Activated naive CD8-positive, alpha-beta T cell treated with anti-CD3 and anti-CD28 coated beads, Interleukin-2, amount 50 U/mL, for 24 hours (primary cell): ENCODE measurements around the gene ST6GALNAC2.
"Not testable (repeated sequence)": the region's sequence is repeated elsewhere in the genome, so short reads cannot be mapped to it uniquely, and the experiment has no call there.

Experiments
- ATAC-seq: fragments of 150-1000 bp; cut with Tn5 transposase; one replicate; pipeline ENCODE4 v1.10.0; 2021
- DNase-seq: peaks from one replicate; pipeline ENCODE4 v3.0.0; 2021
- H3K27ac Mint-ChIP-seq: one replicate; pipeline ENCODE4 v1.8.0; 2021; ENCODE audit warnings: mild to moderate bottlenecking, mixed read lengths
- H3K27me3 Mint-ChIP-seq: one replicate; pipeline ENCODE4 v1.8.0; 2021; ENCODE audit warnings: mixed read lengths
- H3K36me3 Mint-ChIP-seq: one replicate; pipeline ENCODE4 v1.8.0; 2021; ENCODE audit warnings: low read depth, mixed read lengths
- H3K4me1 Mint-ChIP-seq: one replicate; pipeline ENCODE4 v1.8.0; 2021; ENCODE audit warnings: mixed read lengths
- H3K4me3 Mint-ChIP-seq: one replicate; pipeline ENCODE4 v1.8.0; 2021; ENCODE audit warnings: mild to moderate bottlenecking, moderate library complexity, mixed read lengths
- H3K9me3 Mint-ChIP-seq: one replicate; pipeline ENCODE4 v1.8.0; 2021; ENCODE audit warnings: mixed read lengths

Gene ST6GALNAC2

GRCh38 chr17:76538941-76539570 lies 46.6 kb downstream of the ST6GALNAC2 start:
- H3K27ac Mint-ChIP-seq, result no peak overlapping the region
- ATAC-seq (no peak), DNase-seq (no peak)
- H3K4me3 Mint-ChIP-seq, result peak overlapping the region; percentile 30
- no peaks in the 10 kb centered on the region for H3K4me1 Mint-ChIP-seq
- H3K27me3 Mint-ChIP-seq, result peaks cover 28% of the 10 kb centered on the region
- no peaks in the 10 kb centered on the region for H3K36me3 Mint-ChIP-seq
- H3K9me3 Mint-ChIP-seq, result no peaks in the 10 kb centered on the region

- no peaks in the 10 kb centered on the region for H3K36me3 Mint-ChIP-seq
- H3K4me1 Mint-ChIP-seq, result no peaks in the 10 kb centered on the region
- no peak overlapping the region for H3K27ac Mint-ChIP-seq
- ATAC-seq, result no peak
- no peaks in the 10 kb centered on the region for H3K9me3 Mint-ChIP-seq
- no peak for DNase-seq
- peaks cover 25% of the 10 kb centered on the region for H3K27me3 Mint-ChIP-seq
- H3K4me3 Mint-ChIP-seq, result peak overlapping the region; percentile 30
Measured at GRCh38 chr17:76538281-76538931, 47.3 kb downstream of the ST6GALNAC2 start.

- Mint-ChIP-seq H3K27me3 (peaks cover 25% of the 10 kb centered on the region), H3K4me3 (peak within 1 kb of the TSS; percentile 30)
- no peak for ATAC-seq
Measured at GRCh38 chr17:76537578-76538280, 47.9 kb downstream of the ST6GALNAC2 start, which contains the start of gene CYGB. Gene CYGB, minus strand, starts transcription at chr17:76537709. Its CDS starts 167 bp downstream, at chr17:76537542.

GRCh38 chr17:76537288-76537577 lies 48.4 kb downstream of the ST6GALNAC2 start:
- H3K27ac Mint-ChIP-seq, result no peak overlapping the region
- H3K36me3 Mint-ChIP-seq, result no peaks in the 10 kb centered on the region
- ATAC-seq (no peak), DNase-seq (no peak)
- H3K27me3 Mint-ChIP-seq, result peaks cover 21% of the 10 kb centered on the region
- H3K9me3 Mint-ChIP-seq, result no peaks in the 10 kb centered on the region
- H3K4me1 Mint-ChIP-seq, result no peaks in the 10 kb centered on the region
- no peak overlapping the region for H3K4me3 Mint-ChIP-seq

More at GRCh38 chr17:76537578-76538280, 47.9 kb downstream of the ST6GALNAC2 start, which contains the start of gene CYGB:
- Mint-ChIP-seq H3K27ac (no peak within 1 kb of the TSS), H3K4me1 (no peaks in the 10 kb centered on the region), H3K36me3 (no peaks in the 10 kb centered on the region), H3K9me3 (no peaks in the 10 kb centered on the region)
- DNase-seq, result no peak

- no peaks in the 10 kb centered on the region for H3K36me3 Mint-ChIP-seq
- no peak for DNase-seq
- no peak for ATAC-seq
- H3K27ac Mint-ChIP-seq, result no peak overlapping the region
- H3K9me3 Mint-ChIP-seq, result no peaks in the 10 kb centered on the region
- peaks cover 21% of the 10 kb centered on the region for H3K27me3 Mint-ChIP-seq
- H3K4me3 Mint-ChIP-seq, result no peak overlapping the region
- peaks cover 3% of the 10 kb centered on the region for H3K4me1 Mint-ChIP-seq
Measured at GRCh38 chr17:76536511-76537287, 49.0 kb downstream of the ST6GALNAC2 start.

- Mint-ChIP-seq H3K36me3 (no peaks in the 10 kb centered on the region), H3K9me3 (no peaks in the 10 kb centered on the region), H3K4me3 (no peak overlapping the region), H3K27me3 (peaks cover 20% of the 10 kb centered on the region), H3K27ac (no peak overlapping the region), H3K4me1 (peaks cover 3% of the 10 kb centered on the region)
- no peak for DNase-seq
- no peak for ATAC-seq
Measured at GRCh38 chr17:76535788-76536510, 49.7 kb downstream of the ST6GALNAC2 start.

- Mint-ChIP-seq H3K27ac (no peak overlapping the region), H3K4me3 (no peak overlapping the region), H3K9me3 (no peaks in the 10 kb centered on the region), H3K4me1 (peaks cover 6% of the 10 kb centered on the region), H3K36me3 (no peaks in the 10 kb centered on the region), H3K27me3 (peaks cover 20% of the 10 kb centered on the region)
- no peak for DNase-seq
- ATAC-seq, result no peak
Measured at GRCh38 chr17:76534831-76535732, 50.6 kb downstream of the ST6GALNAC2 start.

GRCh38 chr17:76533640-76534359 lies 51.9 kb downstream of the ST6GALNAC2 start:
- not testable (repeated sequence) for H3K27ac Mint-ChIP-seq, H3K4me3 Mint-ChIP-seq, DNase-seq, H3K36me3 Mint-ChIP-seq, H3K9me3 Mint-ChIP-seq, ATAC-seq
- Mint-ChIP-seq H3K4me1 (peaks cover 13% of the 10 kb centered on the region), H3K27me3 (peaks cover 11% of the 10 kb centered on the region)

- Mint-ChIP-seq H3K4me1 (peaks cover 24% of the 10 kb centered on the region), H3K27ac (no peak overlapping the region), H3K9me3 (no peaks in the 10 kb centered on the region), H3K36me3 (no peaks in the 10 kb centered on the region), H3K27me3 (peaks cover 5% of the 10 kb centered on the region), H3K4me3 (no peak overlapping the region)
- DNase-seq (no peak), ATAC-seq (no peak)
Measured at GRCh38 chr17:76532072-76532651, 53.5 kb downstream of the ST6GALNAC2 start.

GRCh38 chr17:76531486-76532038 lies 54.1 kb downstream of the ST6GALNAC2 start:
- Mint-ChIP-seq H3K4me1 (peaks cover 25% of the 10 kb centered on the region), H3K27ac (no peak overlapping the region), H3K36me3 (no peaks in the 10 kb centered on the region), H3K9me3 (no peaks in the 10 kb centered on the region), H3K27me3 (peaks cover under 1% of the 10 kb centered on the region), H3K4me3 (no peak overlapping the region)
- ATAC-seq, result no peak
- DNase-seq, result no peak

GRCh38 chr17:76530811-76531485 lies 54.7 kb downstream of the ST6GALNAC2 start:
- no peaks in the 10 kb centered on the region for H3K36me3 Mint-ChIP-seq
- no peak for DNase-seq
- no peak overlapping the region for H3K27ac Mint-ChIP-seq
- H3K4me1 Mint-ChIP-seq, result peaks cover 25% of the 10 kb centered on the region
- H3K9me3 Mint-ChIP-seq, result no peaks in the 10 kb centered on the region
- no peak for ATAC-seq
- H3K4me3 Mint-ChIP-seq, result no peak overlapping the region
- H3K27me3 Mint-ChIP-seq, result no peaks in the 10 kb centered on the region
